Liver (tissue), 9 donors: ENCODE results near the gene HOXC6. TPM values are rescaled to one million over a fixed set of nuclear protein-coding genes. Genes with fewer than 3 reads are reported as not detected.

Experiments used
- DNase-seq: peaks from one replicate; pipeline ENCODE4 v3.0.0-alpha.2; 2017; ENCODE audit warnings: low spot score
- H3K27ac ChIP-seq, 2 donors: one replicate each; pipeline ENCODE4 v1.7.0; 2013; ENCODE audit warnings: inconsistent platforms in 2 of 2, low read length in 2 of 2, control low read depth in 1 of 2, low read depth in 1 of 2, mild to moderate bottlenecking in 1 of 2
- H3K27me3 ChIP-seq, 4 donors: one replicate each; pipeline versions ENCODE4 v1.6.1 to v1.7.0; 2013; ENCODE audit warnings: low read length in 3 of 4, inconsistent platforms in 1 of 4, mild to moderate bottlenecking in 1 of 4, moderate library complexity in 1 of 4; ENCODE audit not compliant: control insufficient read depth in 4 of 4, insufficient read depth in 4 of 4
- H3K36me3 ChIP-seq, 4 donors: one replicate each; pipeline versions ENCODE4 v1.6.1 to v1.7.0; 2013; ENCODE audit warnings: low read length in 3 of 4, mild to moderate bottlenecking in 3 of 4, low read depth in 1 of 4, moderate library complexity in 1 of 4; ENCODE audit not compliant: control insufficient read depth in 4 of 4, insufficient read depth in 3 of 4
- H3K4me1 ChIP-seq, 4 donors: one replicate each; pipeline versions ENCODE4 v1.6.1 to v1.7.0; 2013; ENCODE audit warnings: low read length in 3 of 4, mild to moderate bottlenecking in 3 of 4, moderate library complexity in 1 of 4; ENCODE audit not compliant: control insufficient read depth in 4 of 4, insufficient read depth in 4 of 4
- H3K4me3 ChIP-seq, 3 donors: one replicate each; pipeline versions ENCODE4 v1.6.1 to v1.7.0; 2013; ENCODE audit warnings: low read length in 3 of 3, control low read depth in 1 of 3, low read depth in 1 of 3, mild to moderate bottlenecking in 1 of 3
- H3K9ac ChIP-seq, 2 donors: one replicate each; pipeline ENCODE4 v1.7.0; 2013; ENCODE audit warnings: low read length in 2 of 2, mild to moderate bottlenecking in 2 of 2, moderate library complexity in 2 of 2, control low read depth in 1 of 2, low read depth in 1 of 2
- H3K9me3 ChIP-seq, 4 donors: one replicate each; pipeline versions ENCODE4 v1.6.1 to v1.7.0; 2013; ENCODE audit warnings: low read length in 3 of 4; ENCODE audit not compliant: control insufficient read depth in 4 of 4
- FOXA1 ChIP-seq: IDR thresholded peaks from 2 replicates; pipeline ENCODE4 v1.6.1; 2016; ENCODE audit warnings: antibody characterized with exemption
- FOXA2 ChIP-seq: IDR thresholded peaks from 2 replicates; pipeline ENCODE4 v1.6.1; 2016; ENCODE audit warnings: antibody characterized with exemption
- HNF4A ChIP-seq, 2 donors: conservative IDR thresholded peaks; 2 replicates each; pipeline ENCODE4 v1.6.1; 2016; ENCODE audit warnings: antibody characterized with exemption in 2 of 2, mild to moderate bottlenecking in 2 of 2
- HNF4G ChIP-seq: IDR thresholded peaks from 2 replicates; pipeline ENCODE4 v1.6.1; 2016; ENCODE audit warnings: antibody characterized with exemption
- RAD21 ChIP-seq, 2 donors: IDR thresholded peaks; 2 replicates each; pipeline ENCODE4 v1.6.1; 2016; ENCODE audit warnings: antibody characterized with exemption in 2 of 2, mild to moderate bottlenecking in 2 of 2
- TAF1 ChIP-seq: conservative IDR thresholded peaks from 2 replicates; pipeline ENCODE4 v1.6.1; 2016; ENCODE audit warnings: antibody characterized with exemption, mild to moderate bottlenecking
- YY1 ChIP-seq: IDR thresholded peaks from 2 replicates; pipeline ENCODE4 v1.6.1; 2016; ENCODE audit warnings: antibody characterized with exemption, mild to moderate bottlenecking
- WGBS: extraction: QIAGEN DNeasy Blood & Tissue Kit; methylation state at CpG from one replicate; pipeline ENCODE4 v1.1.7; 2013; 5-methylcytosine and 5-hydroxymethylcytosine counted together
- polyA plus RNA-seq, 2 donors: library from polyadenylated mRNA; stranded (reverse) in 1 of 2; unstranded in 1 of 2; fragments of 200-250 nt in 1 of 2; fragments of >200 nt in 1 of 2; fragmentation: Nextera tagmentation in 1 of 2; extraction: Ambion mirVana in 1 of 2; gene quantifications; one replicate each; pipeline versions ENCODE4 v1.2.1 to v1.2.3, GENCODE V29; 2013 to 2015
- total RNA-seq, 2 donors: library from RNA; depleted of rRNA; stranded (reverse); fragments of >200 nt; gene quantifications; one replicate each; pipeline ENCODE4 v1.2.3, GENCODE V29; 2014
- TF ChIP-seq, protein P1 (sequence below): fragments of 150-350 bp; IDR thresholded peaks from 2 replicates; pipeline ENCODE4 v1.5.1; 2017; ENCODE audit warnings: improper control_type of control experiment, low read depth, low read length; ENCODE audit not compliant: missing input control
- TF ChIP-seq, protein P2 (sequence below): IDR thresholded peaks from 2 replicates; pipeline ENCODE4 v1.6.1; 2016; ENCODE audit warnings: antibody characterized with exemption
- TF ChIP-seq, protein P3 (sequence below): IDR thresholded peaks from 2 replicates; pipeline ENCODE4 v1.6.1; 2016; ENCODE audit warnings: antibody characterized with exemption
- TF ChIP-seq, protein P4 (sequence below): IDR thresholded peaks from 2 replicates; pipeline ENCODE4 v1.6.1; 2016; ENCODE audit warnings: antibody characterized with exemption, mild to moderate bottlenecking
- TF ChIP-seq, protein P5 (sequence below): IDR thresholded peaks from 2 replicates; pipeline ENCODE4 v1.6.1; 2016; ENCODE audit warnings: antibody characterized with exemption
- donor health status: healthy.
- donor health status: healthy.
- donor health status: healthy.
- donor health status: healthy.
- donor health status: healthy.

Gene HOXC6
- total and polyA plus RNA-seq, 4 donors, result 0.33 TPM; not detected in 3

DNA sequence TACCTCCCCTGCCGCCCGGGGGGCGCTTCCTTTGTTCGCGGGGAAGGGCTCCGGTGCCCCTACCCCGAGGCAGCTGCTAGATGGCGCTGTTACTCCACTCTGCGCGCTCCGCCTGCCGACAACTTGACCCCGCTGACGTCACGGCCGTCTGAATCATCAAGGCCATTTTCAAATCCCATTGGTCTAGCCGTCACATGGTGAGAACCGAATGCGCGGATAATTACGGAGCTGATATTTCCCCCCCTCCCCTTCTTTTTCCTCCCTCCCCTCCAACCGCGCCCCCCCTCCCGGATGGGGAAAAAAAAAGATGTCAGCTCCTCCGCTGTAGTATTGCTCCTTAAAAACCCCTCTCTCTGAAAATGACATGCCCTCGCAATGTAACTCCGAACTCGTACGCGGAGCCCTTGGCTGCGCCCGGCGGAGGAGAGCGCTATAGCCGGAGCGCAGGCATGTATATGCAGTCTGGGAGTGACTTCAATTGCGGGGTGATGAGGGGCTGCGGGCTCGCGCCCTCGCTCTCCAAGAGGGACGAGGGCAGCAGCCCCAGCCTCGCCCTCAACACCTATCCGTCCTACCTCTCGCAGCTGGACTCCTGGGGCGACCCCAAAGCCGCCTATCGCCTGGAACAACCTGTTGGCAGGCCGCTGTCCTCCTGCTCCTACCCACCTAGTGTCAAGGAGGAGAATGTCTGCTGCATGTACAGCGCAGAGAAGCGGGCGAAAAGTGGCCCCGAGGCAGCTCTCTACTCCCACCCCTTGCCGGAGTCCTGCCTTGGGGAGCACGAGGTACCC is 43.1 kb upstream of the HOXC6 start, which contains the start of gene HOXC10:
TSS of gene HOXC10 (plus strand) at position 246 of the 791 bp plus-strand sequence. CDS start at position 360, 114 bp downstream.
- no peaks in the 10 kb centered on the region for H3K36me3 ChIP-seq
- TF ChIP-seq RAD21 (IDR thresholded peaks at IDR 0.05) (peak; percentile 25 to 40), YY1 (no peak), HNF4A (conservative IDR thresholded peaks at IDR 0.05) (no peak), FOXA2 (no peak)
- TF ChIP-seq, protein P1, sequence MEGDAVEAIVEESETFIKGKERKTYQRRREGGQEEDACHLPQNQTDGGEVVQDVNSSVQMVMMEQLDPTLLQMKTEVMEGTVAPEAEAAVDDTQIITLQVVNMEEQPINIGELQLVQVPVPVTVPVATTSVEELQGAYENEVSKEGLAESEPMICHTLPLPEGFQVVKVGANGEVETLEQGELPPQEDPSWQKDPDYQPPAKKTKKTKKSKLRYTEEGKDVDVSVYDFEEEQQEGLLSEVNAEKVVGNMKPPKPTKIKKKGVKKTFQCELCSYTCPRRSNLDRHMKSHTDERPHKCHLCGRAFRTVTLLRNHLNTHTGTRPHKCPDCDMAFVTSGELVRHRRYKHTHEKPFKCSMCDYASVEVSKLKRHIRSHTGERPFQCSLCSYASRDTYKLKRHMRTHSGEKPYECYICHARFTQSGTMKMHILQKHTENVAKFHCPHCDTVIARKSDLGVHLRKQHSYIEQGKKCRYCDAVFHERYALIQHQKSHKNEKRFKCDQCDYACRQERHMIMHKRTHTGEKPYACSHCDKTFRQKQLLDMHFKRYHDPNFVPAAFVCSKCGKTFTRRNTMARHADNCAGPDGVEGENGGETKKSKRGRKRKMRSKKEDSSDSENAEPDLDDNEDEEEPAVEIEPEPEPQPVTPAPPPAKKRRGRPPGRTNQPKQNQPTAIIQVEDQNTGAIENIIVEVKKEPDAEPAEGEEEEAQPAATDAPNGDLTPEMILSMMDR, result peak; percentile 28
- TF ChIP-seq, protein P2, sequence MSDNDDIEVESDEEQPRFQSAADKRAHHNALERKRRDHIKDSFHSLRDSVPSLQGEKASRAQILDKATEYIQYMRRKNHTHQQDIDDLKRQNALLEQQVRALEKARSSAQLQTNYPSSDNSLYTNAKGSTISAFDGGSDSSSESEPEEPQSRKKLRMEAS, result no peak
- WGBS, result 12% methylated on average over 55 of the region's 55 CpGs
- DNase-seq, result peak; percentile 48
- H3K9ac ChIP-seq, result no peak within 1 kb of the TSS
- peak within 1 kb of the TSS in 1 of 3 donors; percentile 11 for H3K4me3 ChIP-seq
- peaks cover 12 to 33% (median 26%) of the 10 kb centered on the region in 4 donors for H3K27me3 ChIP-seq
- H3K27ac ChIP-seq, result no peak within 1 kb of the TSS
- peaks cover 3 to 14% (median 10%) of the 10 kb centered on the region in 4 donors for H3K4me1 ChIP-seq
- peaks cover 0 to 7% (median 2%) of the 10 kb centered on the region in 4 donors for H3K9me3 ChIP-seq

DNA sequence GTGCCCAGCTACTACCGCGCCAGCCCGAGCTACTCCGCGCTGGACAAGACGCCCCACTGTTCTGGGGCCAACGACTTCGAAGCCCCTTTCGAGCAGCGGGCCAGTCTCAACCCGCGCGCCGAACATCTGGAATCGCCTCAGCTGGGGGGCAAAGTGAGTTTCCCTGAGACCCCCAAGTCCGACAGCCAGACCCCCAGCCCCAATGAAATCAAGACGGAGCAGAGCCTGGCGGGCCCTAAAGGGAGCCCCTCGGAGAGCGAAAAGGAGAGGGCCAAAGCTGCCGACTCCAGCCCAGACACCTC is 42.6 kb upstream of the HOXC6 start:
- Histone ChIP-seq H3K27me3 (peaks cover 15 to 34% (median 26%) of the 10 kb centered on the region in 4 donors), H3K9me3 (peaks cover 0 to 7% (median 2%) of the 10 kb centered on the region in 4 donors), H3K9ac (no peak overlapping the region), H3K27ac (no peak overlapping the region), H3K4me1 (peaks cover 3 to 14% (median 10%) of the 10 kb centered on the region in 4 donors), H3K4me3 (peak overlapping the region in 1 of 3 donors; percentile 11), H3K36me3 (no peaks in the 10 kb centered on the region)
- 12% methylated on average over 21 of the region's 21 CpGs for WGBS
- no peak for DNase-seq
- TF ChIP-seq, protein P2, result no peak
- TF ChIP-seq, protein P3, sequence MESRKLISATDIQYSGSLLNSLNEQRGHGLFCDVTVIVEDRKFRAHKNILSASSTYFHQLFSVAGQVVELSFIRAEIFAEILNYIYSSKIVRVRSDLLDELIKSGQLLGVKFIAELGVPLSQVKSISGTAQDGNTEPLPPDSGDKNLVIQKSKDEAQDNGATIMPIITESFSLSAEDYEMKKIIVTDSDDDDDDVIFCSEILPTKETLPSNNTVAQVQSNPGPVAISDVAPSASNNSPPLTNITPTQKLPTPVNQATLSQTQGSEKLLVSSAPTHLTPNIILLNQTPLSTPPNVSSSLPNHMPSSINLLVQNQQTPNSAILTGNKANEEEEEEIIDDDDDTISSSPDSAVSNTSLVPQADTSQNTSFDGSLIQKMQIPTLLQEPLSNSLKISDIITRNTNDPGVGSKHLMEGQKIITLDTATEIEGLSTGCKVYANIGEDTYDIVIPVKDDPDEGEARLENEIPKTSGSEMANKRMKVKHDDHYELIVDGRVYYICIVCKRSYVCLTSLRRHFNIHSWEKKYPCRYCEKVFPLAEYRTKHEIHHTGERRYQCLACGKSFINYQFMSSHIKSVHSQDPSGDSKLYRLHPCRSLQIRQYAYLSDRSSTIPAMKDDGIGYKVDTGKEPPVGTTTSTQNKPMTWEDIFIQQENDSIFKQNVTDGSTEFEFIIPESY, result no peak
- TF ChIP-seq HNF4G, result no peak
- TF ChIP-seq, protein P4, sequence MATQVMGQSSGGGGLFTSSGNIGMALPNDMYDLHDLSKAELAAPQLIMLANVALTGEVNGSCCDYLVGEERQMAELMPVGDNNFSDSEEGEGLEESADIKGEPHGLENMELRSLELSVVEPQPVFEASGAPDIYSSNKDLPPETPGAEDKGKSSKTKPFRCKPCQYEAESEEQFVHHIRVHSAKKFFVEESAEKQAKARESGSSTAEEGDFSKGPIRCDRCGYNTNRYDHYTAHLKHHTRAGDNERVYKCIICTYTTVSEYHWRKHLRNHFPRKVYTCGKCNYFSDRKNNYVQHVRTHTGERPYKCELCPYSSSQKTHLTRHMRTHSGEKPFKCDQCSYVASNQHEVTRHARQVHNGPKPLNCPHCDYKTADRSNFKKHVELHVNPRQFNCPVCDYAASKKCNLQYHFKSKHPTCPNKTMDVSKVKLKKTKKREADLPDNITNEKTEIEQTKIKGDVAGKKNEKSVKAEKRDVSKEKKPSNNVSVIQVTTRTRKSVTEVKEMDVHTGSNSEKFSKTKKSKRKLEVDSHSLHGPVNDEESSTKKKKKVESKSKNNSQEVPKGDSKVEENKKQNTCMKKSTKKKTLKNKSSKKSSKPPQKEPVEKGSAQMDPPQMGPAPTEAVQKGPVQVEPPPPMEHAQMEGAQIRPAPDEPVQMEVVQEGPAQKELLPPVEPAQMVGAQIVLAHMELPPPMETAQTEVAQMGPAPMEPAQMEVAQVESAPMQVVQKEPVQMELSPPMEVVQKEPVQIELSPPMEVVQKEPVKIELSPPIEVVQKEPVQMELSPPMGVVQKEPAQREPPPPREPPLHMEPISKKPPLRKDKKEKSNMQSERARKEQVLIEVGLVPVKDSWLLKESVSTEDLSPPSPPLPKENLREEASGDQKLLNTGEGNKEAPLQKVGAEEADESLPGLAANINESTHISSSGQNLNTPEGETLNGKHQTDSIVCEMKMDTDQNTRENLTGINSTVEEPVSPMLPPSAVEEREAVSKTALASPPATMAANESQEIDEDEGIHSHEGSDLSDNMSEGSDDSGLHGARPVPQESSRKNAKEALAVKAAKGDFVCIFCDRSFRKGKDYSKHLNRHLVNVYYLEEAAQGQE, result no peak
- TF ChIP-seq, protein P5, sequence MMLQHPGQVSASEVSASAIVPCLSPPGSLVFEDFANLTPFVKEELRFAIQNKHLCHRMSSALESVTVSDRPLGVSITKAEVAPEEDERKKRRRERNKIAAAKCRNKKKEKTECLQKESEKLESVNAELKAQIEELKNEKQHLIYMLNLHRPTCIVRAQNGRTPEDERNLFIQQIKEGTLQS, result no peak
- TF ChIP-seq TAF1, result no peak
- TF ChIP-seq FOXA1, result no peak
- no peak for TF ChIP-seq FOXA2
- TF ChIP-seq, protein P1, result no peak
